ENCODE results near the gene TMCO5A.
"Not testable (repeated sequence)": the region's sequence is repeated elsewhere in the genome, so short reads cannot be mapped to it uniquely, and the experiment has no call there.

TMCO5A gene

GRCh38 chr15:37926136-37926535 is 8.3 kb upstream of the TMCO5A start:
- no peaks in the 10 kb centered on the region for H3K36me3 ChIP-seq (ENCODE audit: control insufficient read depth, insufficient read depth, low read length)
- H3K9ac ChIP-seq (ENCODE audit: low read length) = no peak overlapping the region
- H3K9me3 ChIP-seq (ENCODE audit: control insufficient read depth, low read length) = no peaks in the 10 kb centered on the region
- peaks cover 20% of the 10 kb centered on the region for H3K4me1 ChIP-seq (ENCODE audit: control insufficient read depth, insufficient read depth, low read length)
- H3K4me3 ChIP-seq (ENCODE audit: low read length) = no peak overlapping the region
- no peaks in the 10 kb centered on the region for H3K27me3 ChIP-seq (ENCODE audit: control insufficient read depth, insufficient read depth, low read length)

- no peaks in the 10 kb centered on the region for H3K9me3 ChIP-seq (ENCODE audit: control insufficient read depth, low read length)
Observed at GRCh38 chr15:37929238-37929637, 5.2 kb upstream of the TMCO5A start.

GRCh38 chr15:37931321-37931720 is 3.1 kb upstream of the TMCO5A start:
- H3K9ac ChIP-seq (ENCODE audit: low read length) = no peak overlapping the region
- H3K9me3 ChIP-seq (ENCODE audit: control insufficient read depth, low read length) = no peaks in the 10 kb centered on the region
- H3K27me3 ChIP-seq (ENCODE audit: control insufficient read depth, insufficient read depth, low read length) = no peaks in the 10 kb centered on the region
- H3K4me3 ChIP-seq (ENCODE audit: low read length) = no peak overlapping the region
- H3K4me1 ChIP-seq (ENCODE audit: control insufficient read depth, insufficient read depth, low read length) = peaks cover 3% of the 10 kb centered on the region
- no peaks in the 10 kb centered on the region for H3K36me3 ChIP-seq (ENCODE audit: control insufficient read depth, insufficient read depth, low read length)

More at GRCh38 chr15:37929238-37929637, 5.2 kb upstream of the TMCO5A start:
- Histone ChIP-seq H3K4me3 (ENCODE audit: low read length) (no peak overlapping the region), H3K27me3 (ENCODE audit: control insufficient read depth, insufficient read depth, low read length) (no peaks in the 10 kb centered on the region), H3K9ac (ENCODE audit: low read length) (no peak overlapping the region), H3K4me1 (ENCODE audit: control insufficient read depth, insufficient read depth, low read length) (peaks cover 5% of the 10 kb centered on the region), H3K36me3 (ENCODE audit: control insufficient read depth, insufficient read depth, low read length) (no peaks in the 10 kb centered on the region)

- H3K9ac ChIP-seq (ENCODE audit: low read length) = no peak overlapping the region
- H3K4me1 ChIP-seq (ENCODE audit: control insufficient read depth, insufficient read depth, low read length) = no peaks in the 10 kb centered on the region
- no peaks in the 10 kb centered on the region for H3K9me3 ChIP-seq (ENCODE audit: control insufficient read depth, low read length)
- no peak overlapping the region for H3K4me3 ChIP-seq (ENCODE audit: low read length)
- no peaks in the 10 kb centered on the region for H3K36me3 ChIP-seq (ENCODE audit: control insufficient read depth, insufficient read depth, low read length)
- H3K27me3 ChIP-seq (ENCODE audit: control insufficient read depth, insufficient read depth, low read length) = no peaks in the 10 kb centered on the region
Observed at GRCh38 chr15:37931868-37932267, 2.6 kb upstream of the TMCO5A start.

- H3K27me3 ChIP-seq (ENCODE audit: control insufficient read depth, insufficient read depth, low read length) = no peaks in the 10 kb centered on the region
- H3K4me3 ChIP-seq (ENCODE audit: low read length) = no peak overlapping the region
- H3K9ac ChIP-seq (ENCODE audit: low read length) = no peak overlapping the region
- H3K9me3 ChIP-seq (ENCODE audit: control insufficient read depth, low read length) = no peaks in the 10 kb centered on the region
- H3K4me1 ChIP-seq (ENCODE audit: control insufficient read depth, insufficient read depth, low read length) = no peaks in the 10 kb centered on the region
- no peaks in the 10 kb centered on the region for H3K36me3 ChIP-seq (ENCODE audit: control insufficient read depth, insufficient read depth, low read length)
Observed at GRCh38 chr15:37932549-37932948, 1.9 kb upstream of the TMCO5A start.

GRCh38 chr15:37933666-37934065 is 774 bp upstream of the TMCO5A start:
- H3K36me3 ChIP-seq (ENCODE audit: control insufficient read depth, insufficient read depth, low read length) = no peaks in the 10 kb centered on the region
- H3K9me3 ChIP-seq (ENCODE audit: control insufficient read depth, low read length) = no peaks in the 10 kb centered on the region
- H3K4me3 ChIP-seq (ENCODE audit: low read length) = no peak overlapping the region
- no peaks in the 10 kb centered on the region for H3K4me1 ChIP-seq (ENCODE audit: control insufficient read depth, insufficient read depth, low read length)
- no peaks in the 10 kb centered on the region for H3K27me3 ChIP-seq (ENCODE audit: control insufficient read depth, insufficient read depth, low read length)
- no peak overlapping the region for H3K9ac ChIP-seq (ENCODE audit: low read length)

- H3K9me3 ChIP-seq (ENCODE audit: control insufficient read depth, low read length) = no peaks in the 10 kb centered on the region
- no peaks in the 10 kb centered on the region for H3K36me3 ChIP-seq (ENCODE audit: control insufficient read depth, insufficient read depth, low read length)
- H3K4me3 ChIP-seq (ENCODE audit: low read length) = no peak overlapping the region
- H3K9ac ChIP-seq (ENCODE audit: low read length) = no peak overlapping the region
- H3K27me3 ChIP-seq (ENCODE audit: control insufficient read depth, insufficient read depth, low read length) = no peaks in the 10 kb centered on the region
- peaks cover 7% of the 10 kb centered on the region for H3K4me1 ChIP-seq (ENCODE audit: control insufficient read depth, insufficient read depth, low read length)
Observed at GRCh38 chr15:37940876-37941275, 6.4 kb downstream of the TMCO5A start.

- Histone ChIP-seq H3K9ac (ENCODE audit: low read length) (no peak overlapping the region), H3K4me3 (ENCODE audit: low read length) (no peak overlapping the region), H3K36me3 (ENCODE audit: control insufficient read depth, insufficient read depth, low read length) (no peaks in the 10 kb centered on the region)
Observed at GRCh38 chr15:37941779-37942178, 7.3 kb downstream of the TMCO5A start.

GRCh38 chr15:37951999-37952398 is 17.6 kb downstream of the TMCO5A start:
- Histone ChIP-seq H3K9me3 (ENCODE audit: control insufficient read depth, low read length) (no peaks in the 10 kb centered on the region), H3K4me1 (ENCODE audit: control insufficient read depth, insufficient read depth, low read length) (no peaks in the 10 kb centered on the region), H3K4me3 (ENCODE audit: low read length) (no peak overlapping the region), H3K9ac (ENCODE audit: low read length) (no peak overlapping the region), H3K36me3 (ENCODE audit: control insufficient read depth, insufficient read depth, low read length) (no peaks in the 10 kb centered on the region), H3K27me3 (ENCODE audit: control insufficient read depth, insufficient read depth, low read length) (no peaks in the 10 kb centered on the region)

More at GRCh38 chr15:37941779-37942178, 7.3 kb downstream of the TMCO5A start:
- H3K4me1 ChIP-seq (ENCODE audit: control insufficient read depth, insufficient read depth, low read length) = peaks cover 7% of the 10 kb centered on the region
- H3K9me3 ChIP-seq (ENCODE audit: control insufficient read depth, low read length) = no peaks in the 10 kb centered on the region
- no peaks in the 10 kb centered on the region for H3K27me3 ChIP-seq (ENCODE audit: control insufficient read depth, insufficient read depth, low read length)

GRCh38 chr15:37960742-37961141 is 26.3 kb downstream of the TMCO5A start:
- H3K27me3 ChIP-seq (ENCODE audit: control insufficient read depth, insufficient read depth, low read length); H3K36me3 ChIP-seq (ENCODE audit: control insufficient read depth, insufficient read depth, low read length); H3K4me3 ChIP-seq (ENCODE audit: low read length); H3K9me3 ChIP-seq (ENCODE audit: control insufficient read depth, low read length); H3K4me1 ChIP-seq (ENCODE audit: control insufficient read depth, insufficient read depth, low read length); H3K9ac ChIP-seq (ENCODE audit: low read length): not testable (repeated sequence)

- H3K9me3 ChIP-seq (ENCODE audit: control insufficient read depth, low read length) = no peaks in the 10 kb centered on the region
- no peaks in the 10 kb centered on the region for H3K36me3 ChIP-seq (ENCODE audit: control insufficient read depth, insufficient read depth, low read length)
- H3K27me3 ChIP-seq (ENCODE audit: control insufficient read depth, insufficient read depth, low read length) = no peaks in the 10 kb centered on the region
- no peak overlapping the region for H3K4me3 ChIP-seq (ENCODE audit: low read length)
- no peak overlapping the region for H3K9ac ChIP-seq (ENCODE audit: low read length)
- no peaks in the 10 kb centered on the region for H3K4me1 ChIP-seq (ENCODE audit: control insufficient read depth, insufficient read depth, low read length)
Observed at GRCh38 chr15:37967788-37968187, 33.3 kb downstream of the TMCO5A start.

- Histone ChIP-seq H3K9ac (ENCODE audit: low read length) (no peak overlapping the region), H3K4me1 (ENCODE audit: control insufficient read depth, insufficient read depth, low read length) (no peaks in the 10 kb centered on the region), H3K36me3 (ENCODE audit: control insufficient read depth, insufficient read depth, low read length) (no peaks in the 10 kb centered on the region), H3K9me3 (ENCODE audit: control insufficient read depth, low read length) (no peaks in the 10 kb centered on the region), H3K27me3 (ENCODE audit: control insufficient read depth, insufficient read depth, low read length) (no peaks in the 10 kb centered on the region), H3K4me3 (ENCODE audit: low read length) (no peak overlapping the region)
Observed at GRCh38 chr15:37973856-37974255, 39.4 kb downstream of the TMCO5A start.

- H3K9ac ChIP-seq (ENCODE audit: low read length) = no peak overlapping the region
- H3K4me3 ChIP-seq (ENCODE audit: low read length) = no peak overlapping the region
- H3K9me3 ChIP-seq (ENCODE audit: control insufficient read depth, low read length) = no peaks in the 10 kb centered on the region
- H3K4me1 ChIP-seq (ENCODE audit: control insufficient read depth, insufficient read depth, low read length) = no peaks in the 10 kb centered on the region
- H3K36me3 ChIP-seq (ENCODE audit: control insufficient read depth, insufficient read depth, low read length) = no peaks in the 10 kb centered on the region
- no peaks in the 10 kb centered on the region for H3K27me3 ChIP-seq (ENCODE audit: control insufficient read depth, insufficient read depth, low read length)
Observed at GRCh38 chr15:37978231-37978630, 43.8 kb downstream of the TMCO5A start.

All from mucosa of stomach (tissue), 1 donor.